GM19324 (cell line): Measurements from ENCODE around the gene DPYSL3.
"Not testable (repeated sequence)": the region's sequence is repeated elsewhere in the genome, so short reads cannot be mapped to it uniquely, and the experiment has no call there.

Source experiments
- ATAC-seq: cut with Tn5 transposase; IDR thresholded peaks from one replicate; pipeline ENCODE4 v1.9.1; 2021; ENCODE audit warnings: mild to moderate bottlenecking, moderate library complexity; ENCODE audit not compliant: unreplicated experiment, low FRiP score

DPYSL3 gene

GRCh38 chr5:147382776-147383175, 127.1 kb downstream of the DPYSL3 start:
- ATAC-seq = no peak

- ATAC-seq = no peak
Observed at GRCh38 chr5:147381555-147381954, 128.3 kb downstream of the DPYSL3 start.

GRCh38 chr5:147377682-147378081, 132.2 kb downstream of the DPYSL3 start:
- ATAC-seq = no peak

- ATAC-seq = no peak
Observed at GRCh38 chr5:147375151-147375550, 134.7 kb downstream of the DPYSL3 start.

- no peak for ATAC-seq
Observed at GRCh38 chr5:147373328-147373727, 136.5 kb downstream of the DPYSL3 start.

- ATAC-seq = no peak
Observed at GRCh38 chr5:147372191-147372590, 137.7 kb downstream of the DPYSL3 start.

GRCh38 chr5:147371290-147371689, 138.6 kb downstream of the DPYSL3 start:
- ATAC-seq = no peak

- no peak for ATAC-seq
Observed at GRCh38 chr5:147369742-147370374, 140.0 kb downstream of the DPYSL3 start.

- ATAC-seq = not testable (repeated sequence)
Observed at GRCh38 chr5:147367381-147367780, 142.5 kb downstream of the DPYSL3 start.

GRCh38 chr5:147361441-147362175, 148.3 kb downstream of the DPYSL3 start:
- ATAC-seq = no peak

- ATAC-seq = no peak
Observed at GRCh38 chr5:147360816-147361215, 149.1 kb downstream of the DPYSL3 start.

- no peak for ATAC-seq
Observed at GRCh38 chr5:147359581-147359980, 150.3 kb downstream of the DPYSL3 start.

- ATAC-seq = no peak
Observed at GRCh38 chr5:147359101-147359500, 150.8 kb downstream of the DPYSL3 start.

- no peak for ATAC-seq
Observed at GRCh38 chr5:147349241-147349640, 160.6 kb downstream of the DPYSL3 start.

GRCh38 chr5:147348451-147348850, 161.4 kb downstream of the DPYSL3 start:
- ATAC-seq = no peak

GRCh38 chr5:147348046-147348445, 161.8 kb downstream of the DPYSL3 start:
- no peak for ATAC-seq

- no peak for ATAC-seq
Observed at GRCh38 chr5:147346006-147346561, 163.8 kb downstream of the DPYSL3 start.

- no peak for ATAC-seq
Observed at GRCh38 chr5:147344861-147345260, 165.0 kb downstream of the DPYSL3 start.

GRCh38 chr5:147341345-147341744, 168.5 kb downstream of the DPYSL3 start:
- ATAC-seq = no peak

- no peak for ATAC-seq
Observed at GRCh38 chr5:147340941-147341340, 168.9 kb downstream of the DPYSL3 start.
